GM18870 (cell line): ENCODE data around the gene FAM78B.

Experiments
- ATAC-seq: cut with Tn5 transposase; IDR thresholded peaks from one replicate; pipeline ENCODE4 v1.9.1; 2021; ENCODE audit warnings: moderate library complexity; ENCODE audit not compliant: unreplicated experiment

FAM78B gene

GRCh38 chr1:166073489-166073888 is 93.3 kb downstream of the FAM78B start:
- no peak for ATAC-seq

- ATAC-seq = no peak
Observed at GRCh38 chr1:166069390-166069789, 97.4 kb downstream of the FAM78B start.

- ATAC-seq = no peak
Observed at GRCh38 chr1:166066107-166066506, 100.7 kb downstream of the FAM78B start.

GRCh38 chr1:166064951-166065350 is 101.8 kb downstream of the FAM78B start:
- no peak for ATAC-seq

- no peak for ATAC-seq
Observed at GRCh38 chr1:166064313-166064926, 102.4 kb downstream of the FAM78B start.

- ATAC-seq = no peak
Observed at GRCh38 chr1:166063701-166064100, 103.1 kb downstream of the FAM78B start.

- no peak for ATAC-seq
Observed at GRCh38 chr1:166062421-166063070, 104.3 kb downstream of the FAM78B start.

- ATAC-seq = no peak
Observed at GRCh38 chr1:166057650-166058049, 109.2 kb downstream of the FAM78B start.

- no peak for ATAC-seq
Observed at GRCh38 chr1:166053395-166053794, 113.4 kb downstream of the FAM78B start.

GRCh38 chr1:166040202-166040997 is 126.4 kb downstream of the FAM78B start:
- no peak for ATAC-seq

GRCh38 chr1:166039436-166040201 is 127.2 kb downstream of the FAM78B start:
- no peak for ATAC-seq

GRCh38 chr1:166036092-166036491 is 130.7 kb downstream of the FAM78B start:
- no peak for ATAC-seq

GRCh38 chr1:166032572-166033371 is 134.0 kb downstream of the FAM78B start:
- ATAC-seq = no peak

- no peak for ATAC-seq
Observed at GRCh38 chr1:166031932-166032571, 134.7 kb downstream of the FAM78B start.

- no peak for ATAC-seq
Observed at GRCh38 chr1:166029196-166029945, 137.4 kb downstream of the FAM78B start.

- no peak for ATAC-seq
Observed at GRCh38 chr1:166026555-166026954, 140.2 kb downstream of the FAM78B start.

GRCh38 chr1:166026143-166026542 is 140.7 kb downstream of the FAM78B start:
- no peak for ATAC-seq

GRCh38 chr1:166020210-166020609 is 146.6 kb downstream of the FAM78B start:
- no peak for ATAC-seq
